Epithelial cell of esophagus (primary cell): ENCODE measurements around the gene QSER1.
"Not testable (repeated sequence)": the region's sequence is repeated elsewhere in the genome, so short reads cannot be mapped to it uniquely, and the experiment has no call there.

Experiments
- DNase-seq: peaks from one replicate; pipeline ENCODE4 v3.0.0; 2010; ENCODE audit warnings: low read depth
- H3K4me3 ChIP-seq: 2 replicates; pipeline ENCODE4 v1.5.1; 2011; ENCODE audit warnings: mild to moderate bottlenecking, low read length, control low read depth
- TF ChIP-seq, protein P1 (sequence below): IDR thresholded peaks from 2 replicates; pipeline ENCODE4 v1.5.1; 2011; ENCODE audit warnings: low read depth, mild to moderate bottlenecking, low read length, control low read depth, inconsistent platforms; ENCODE audit not compliant: insufficient read depth; ENCODE audit errors: missing control alignments

QSER1 gene

DNA sequence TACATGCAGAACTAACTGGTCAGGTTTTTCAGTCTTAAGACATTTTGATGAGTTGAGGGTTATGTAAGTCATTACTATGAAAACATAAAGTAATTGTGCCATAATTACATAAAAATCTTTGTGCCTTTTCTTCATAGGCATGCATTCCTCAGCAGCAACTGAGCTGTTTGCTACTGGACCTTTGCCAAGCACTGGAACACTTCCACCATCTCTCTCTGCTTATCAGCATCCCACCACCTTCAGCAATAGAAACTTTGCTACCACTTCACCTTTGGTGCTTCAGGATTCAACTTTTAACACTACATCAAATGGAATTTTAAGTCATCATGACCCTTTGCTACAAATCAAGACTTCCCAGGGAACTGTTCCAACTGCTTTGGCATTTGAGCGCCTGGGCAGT, 39.0 kb downstream of the QSER1 start:
- no peak overlapping the region for H3K4me3 ChIP-seq
- TF ChIP-seq, protein P1, sequence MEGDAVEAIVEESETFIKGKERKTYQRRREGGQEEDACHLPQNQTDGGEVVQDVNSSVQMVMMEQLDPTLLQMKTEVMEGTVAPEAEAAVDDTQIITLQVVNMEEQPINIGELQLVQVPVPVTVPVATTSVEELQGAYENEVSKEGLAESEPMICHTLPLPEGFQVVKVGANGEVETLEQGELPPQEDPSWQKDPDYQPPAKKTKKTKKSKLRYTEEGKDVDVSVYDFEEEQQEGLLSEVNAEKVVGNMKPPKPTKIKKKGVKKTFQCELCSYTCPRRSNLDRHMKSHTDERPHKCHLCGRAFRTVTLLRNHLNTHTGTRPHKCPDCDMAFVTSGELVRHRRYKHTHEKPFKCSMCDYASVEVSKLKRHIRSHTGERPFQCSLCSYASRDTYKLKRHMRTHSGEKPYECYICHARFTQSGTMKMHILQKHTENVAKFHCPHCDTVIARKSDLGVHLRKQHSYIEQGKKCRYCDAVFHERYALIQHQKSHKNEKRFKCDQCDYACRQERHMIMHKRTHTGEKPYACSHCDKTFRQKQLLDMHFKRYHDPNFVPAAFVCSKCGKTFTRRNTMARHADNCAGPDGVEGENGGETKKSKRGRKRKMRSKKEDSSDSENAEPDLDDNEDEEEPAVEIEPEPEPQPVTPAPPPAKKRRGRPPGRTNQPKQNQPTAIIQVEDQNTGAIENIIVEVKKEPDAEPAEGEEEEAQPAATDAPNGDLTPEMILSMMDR, result no peak
- DNase-seq, result no peak

GRCh38 chr11:32932196-32932595, 39.6 kb downstream of the QSER1 start:
- TF ChIP-seq, protein P1, result no peak
- H3K4me3 ChIP-seq, result no peak overlapping the region
- DNase-seq, result peak; percentile 11

DNA sequence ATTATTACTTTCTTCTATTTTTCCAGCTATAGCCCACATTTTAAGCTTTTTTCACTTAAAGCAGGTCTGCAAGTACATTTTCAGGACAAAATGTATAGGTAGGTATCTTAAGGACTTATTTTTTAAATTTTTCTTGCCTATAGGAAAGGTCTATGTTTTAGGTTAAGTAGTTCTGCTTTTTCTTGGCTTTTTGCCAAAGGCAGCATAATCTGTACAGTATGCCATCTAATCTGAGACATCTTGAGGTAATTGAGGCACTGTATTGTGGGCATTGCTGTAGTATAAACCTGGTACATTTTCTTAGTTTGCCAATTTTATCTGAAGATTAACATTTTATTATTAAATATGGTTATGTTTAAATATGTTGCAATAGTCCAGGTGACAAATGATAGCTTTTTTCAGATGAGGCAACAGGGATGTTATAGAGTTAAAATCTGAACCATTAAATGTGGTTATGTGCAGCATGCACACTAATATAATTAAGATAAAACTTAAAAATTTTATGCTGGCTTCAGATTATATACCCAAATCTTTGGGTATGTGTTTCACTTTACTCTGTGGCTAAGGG, 42.9 kb downstream of the QSER1 start:
- no peak overlapping the region for H3K4me3 ChIP-seq
- DNase-seq, result no peak
- TF ChIP-seq, protein P1, result no peak

GRCh38 chr11:32936178-32936577, 43.6 kb downstream of the QSER1 start:
- not testable (repeated sequence) for H3K4me3 ChIP-seq, DNase-seq

DNA sequence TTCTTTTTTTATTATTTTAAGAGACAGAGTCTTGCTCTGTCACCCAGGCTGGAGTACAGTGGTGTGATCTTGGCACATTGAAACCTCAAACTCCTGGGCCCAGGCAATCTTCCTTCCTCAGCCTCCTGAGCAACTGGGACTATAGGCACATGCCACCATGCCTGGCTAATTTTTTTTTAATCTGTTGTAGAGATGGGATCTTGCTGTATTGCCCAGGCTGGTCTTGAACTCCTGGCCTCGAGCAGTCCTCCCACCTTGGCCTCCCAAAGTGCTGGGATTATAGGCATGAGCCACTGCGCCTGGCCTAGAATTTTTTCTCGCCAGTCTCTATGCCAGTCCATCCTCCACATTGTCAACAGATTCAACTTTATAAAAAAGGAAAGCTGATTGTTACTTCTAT, 44.7 kb downstream of the QSER1 start:
- H3K4me3 ChIP-seq, DNase-seq: not testable (repeated sequence)

GRCh38 chr11:32939046-32939445, 46.4 kb downstream of the QSER1 start:
- H3K4me3 ChIP-seq, result no peak overlapping the region
- no peak for DNase-seq
- TF ChIP-seq, protein P1, result no peak

DNA sequence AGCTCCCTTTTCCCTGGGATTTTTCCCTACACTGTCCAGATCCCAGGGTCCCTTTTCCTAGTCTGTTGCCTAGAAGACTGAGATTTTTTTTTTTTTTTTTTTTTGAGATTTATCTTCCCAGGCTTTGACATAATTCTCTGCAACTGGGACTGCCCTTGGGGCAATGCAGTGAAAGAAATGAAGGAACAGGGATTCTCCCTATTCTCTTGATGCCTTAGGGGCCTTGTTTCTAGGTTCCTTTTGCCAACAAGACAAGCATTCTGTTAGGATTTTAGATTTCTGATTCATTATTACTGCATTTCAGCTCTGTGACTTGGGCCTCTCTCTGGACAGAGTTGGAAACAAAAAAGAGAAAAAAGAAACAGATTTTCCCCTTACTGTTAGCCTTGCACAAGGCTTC, 47.3 kb downstream of the QSER1 start:
- no peak overlapping the region for H3K4me3 ChIP-seq
- DNase-seq, result no peak
- TF ChIP-seq, protein P1, result no peak

DNA sequence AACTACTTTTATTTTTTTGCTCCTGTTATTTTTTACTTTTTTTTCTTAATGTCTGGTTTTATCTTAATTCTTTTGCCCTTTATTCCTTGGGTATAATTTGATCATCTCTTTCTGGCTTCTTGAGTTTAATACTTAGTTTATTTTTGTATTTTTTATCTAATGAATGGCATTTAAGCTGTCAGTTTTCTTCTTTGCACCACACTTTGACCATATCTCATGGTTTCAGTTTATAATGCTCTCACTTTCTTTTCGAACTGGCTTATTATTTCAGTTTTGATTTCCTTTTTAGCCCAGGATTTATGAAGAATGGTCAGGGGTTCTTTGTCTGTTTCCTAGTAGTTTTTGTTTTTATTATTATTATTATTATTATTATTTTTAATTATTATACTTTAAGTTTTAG, 48.3 kb downstream of the QSER1 start:
- DNase-seq, result no peak
- TF ChIP-seq, protein P1, result no peak
- no peak overlapping the region for H3K4me3 ChIP-seq
